PC-9 (cell line): ENCODE results near the gene LOXL1. TPM values are rescaled to one million over a fixed set of nuclear protein-coding genes. Genes with fewer than 3 reads are reported as not detected.

Experiments used
- BruUV-seq: library from RNA; stranded (reverse); fragments of 400-500 nt; replicated peaks from 2 replicates; lab custom pipeline; 2021; lab: Mats Ljungman, UMichigan
- CTCF ChIA-PET: fragments of 300-600 bp; sonication (Branson Sonifier 250); formaldehyde crosslinking; loops from one replicate; lab custom pipeline; 2022; ENCODE audit warnings: antibody characterized with exemption; lab: Charles Lee
- POLR2A ChIA-PET: fragments of 300-600 bp; sonication (Branson Sonifier 250); formaldehyde crosslinking; loops from one replicate; lab custom pipeline; 2022; ENCODE audit warnings: antibody characterized with exemption; ENCODE audit not compliant: unreplicated experiment; lab: Charles Lee
- DNase-seq, 2 experiments: peaks; one replicate each; pipeline versions ENCODE4 v3.0.0 to v3.0.0-alpha.2; 2015 to 2022; ENCODE audit warnings: mixed read lengths in 1 of 2
- H2AFZ ChIP-seq: fragments of 200-600 bp; sonication (generic); 2 replicates; pipeline ENCODE4 v1.8.1; 2017; ENCODE audit warnings: antibody characterized with exemption
- H3F3A ChIP-seq: fragments of 200-600 bp; sonication (generic); 2 replicates; pipeline ENCODE4 v1.8.1; 2017; ENCODE audit warnings: antibody characterized with exemption, mild to moderate bottlenecking, low read depth; ENCODE audit not compliant: insufficient read depth
- H3K27ac ChIP-seq: fragments of 200-600 bp; sonication (generic); 2 replicates; pipeline ENCODE4 v1.6.1; 2016; ENCODE audit warnings: mixed run types
- H3K27me3 ChIP-seq: fragments of 200-600 bp; sonication (generic); 2 replicates; pipeline ENCODE4 v1.6.1; 2016; ENCODE audit warnings: low read depth, mixed run types; ENCODE audit not compliant: insufficient read depth
- H3K36me3 ChIP-seq: fragments of 200-600 bp; sonication (generic); 2 replicates; pipeline ENCODE4 v1.6.1; 2016; ENCODE audit warnings: low read depth, mixed run types
- H3K4me1 ChIP-seq: fragments of 200-600 bp; sonication (generic); replicated peaks from 2 replicates; pipeline ENCODE4 v1.6.1; 2016; ENCODE audit warnings: mixed run types; ENCODE audit not compliant: insufficient read depth
- H3K4me2 ChIP-seq: fragments of 200-600 bp; sonication (generic); 2 replicates; pipeline ENCODE4 v1.6.1; 2017; ENCODE audit warnings: mixed run types
- H3K4me3 ChIP-seq: fragments of 200-600 bp; sonication (generic); 2 replicates; pipeline ENCODE4 v1.6.1; 2016; ENCODE audit warnings: mixed run types
- H3K79me2 ChIP-seq: fragments of 200-600 bp; sonication (generic); 2 replicates; pipeline ENCODE4 v1.6.1; 2017; ENCODE audit warnings: low read depth, mixed run types
- H3K9me2 ChIP-seq: fragments of 200-600 bp; sonication (generic); 2 replicates; pipeline ENCODE4 v1.8.1; 2017; ENCODE audit warnings: mild to moderate bottlenecking; ENCODE audit not compliant: insufficient read depth
- H3K9me3 ChIP-seq: fragments of 200-600 bp; sonication (generic); 2 replicates; pipeline ENCODE4 v1.8.1; 2016; ENCODE audit warnings: low read depth; ENCODE audit not compliant: insufficient read depth
- H4K20me1 ChIP-seq: fragments of 200-600 bp; sonication (generic); 2 replicates; pipeline ENCODE4 v1.8.1; 2017; ENCODE audit not compliant: insufficient read depth
- CTCF ChIP-seq: fragments of 200-600 bp; sonication (generic); conservative IDR thresholded peaks from 2 replicates; pipeline ENCODE4 v1.6.1; 2017; ENCODE audit warnings: mixed run types, antibody characterized with exemption, mild to moderate bottlenecking, moderate library complexity
- EZH2 ChIP-seq: fragments of 200-600 bp; sonication (generic); IDR thresholded peaks from 2 replicates; pipeline ENCODE4 v1.8.0; 2017; ENCODE audit warnings: antibody characterized with exemption, low read depth
- intact Hi-C: fragments of 100-400 bp; cut with micrococcal nuclease; formaldehyde crosslinking; loops from one replicate; pipeline ENCODE4 v1.10.0; 2022; ENCODE audit not compliant: unreplicated experiment
- total RNA-seq: library from RNA; stranded (reverse); gene quantifications from 2 replicates; pipeline ENCODE4 v1.2.3, GENCODE V29; 2021

Gene LOXL1
- total RNA-seq, 1 experiment from 2014 or later: 50.7 TPM

DNA sequence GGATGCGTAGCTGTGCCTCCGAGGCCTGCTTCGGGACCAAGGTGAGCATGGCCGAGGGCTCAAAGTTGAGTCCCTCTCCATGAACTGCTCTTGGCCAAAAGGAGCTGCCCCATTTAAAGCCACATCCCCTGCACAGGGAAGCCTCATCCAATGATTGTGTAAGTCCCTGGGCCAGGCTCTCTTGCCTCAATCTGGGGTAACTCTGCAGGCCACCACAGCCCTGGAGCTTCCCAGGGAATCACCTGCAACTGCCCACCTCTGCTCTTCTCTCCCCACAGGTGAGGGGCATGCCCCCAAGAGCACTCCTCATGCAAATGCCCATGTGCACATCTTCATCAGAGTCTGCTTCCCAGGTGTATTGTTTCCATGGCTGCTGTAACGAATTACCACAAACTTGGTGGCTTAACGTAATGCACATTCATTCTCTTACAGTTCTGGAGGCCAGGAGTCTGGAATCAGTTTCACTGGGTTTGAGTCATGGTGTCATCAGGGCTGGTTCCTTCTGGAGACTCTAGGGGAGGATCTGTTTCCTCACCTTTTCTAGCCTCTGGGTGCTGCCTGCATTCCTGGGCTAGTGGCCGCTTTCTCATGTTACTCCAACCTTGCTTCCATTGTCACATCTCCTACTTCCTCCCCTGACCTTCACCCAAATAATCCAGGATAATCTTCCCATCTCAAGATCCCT lies 25.0 kb upstream of the LOXL1 start:
- H3K4me1 ChIP-seq: peaks cover 18% of the 10 kb centered on the region
- ChIA-PET POLR2A (no interaction called here), CTCF (no interaction called here)
- H3K4me3 ChIP-seq: no peak overlapping the region
- H3K9me2 ChIP-seq: no peaks in the 10 kb centered on the region
- H3K27ac ChIP-seq: no peak overlapping the region
- no peaks in the 10 kb centered on the region for H3K9me3 ChIP-seq
- no peaks in the 10 kb centered on the region for H3K27me3 ChIP-seq
- intact Hi-C loops: loop anchor here (10.0 kb wide), 1 partner anchor 186 kb away; no protein-coding TSS in a partner anchor
- no peaks in the 10 kb centered on the region for H3K79me2 ChIP-seq
- no TSS peak for BruUV-seq
- TF ChIP-seq EZH2: no peak
- no peak for TF ChIP-seq CTCF
- H2AFZ ChIP-seq: no peak overlapping the region
- no peaks in the 10 kb centered on the region for H4K20me1 ChIP-seq
- peaks cover 7% of the 10 kb centered on the region; the same call in 1 of the 2 replicates for H3F3A ChIP-seq
- H3K36me3 ChIP-seq: no peaks in the 10 kb centered on the region
- DNase-seq: no peak
- H3K4me2 ChIP-seq: no peak overlapping the region

- Histone ChIP-seq H3K79me2 (no peaks in the 10 kb centered on the region), H3K4me3 (no peak overlapping the region), H4K20me1 (no peaks in the 10 kb centered on the region), H3F3A (no peaks in the 10 kb centered on the region; the same call in 1 of the 2 replicates), H3K27ac (no peak overlapping the region), H3K4me1 (peaks cover 10% of the 10 kb centered on the region), H3K4me2 (no peak overlapping the region), H2AFZ (no peak overlapping the region), H3K9me2 (no peaks in the 10 kb centered on the region), H3K9me3 (no peaks in the 10 kb centered on the region), H3K36me3 (no peaks in the 10 kb centered on the region), H3K27me3 (no peaks in the 10 kb centered on the region)
- DNase-seq: no peak
- POLR2A ChIA-PET: no interaction called here
- TF ChIP-seq CTCF (no peak), EZH2 (no peak)
- CTCF ChIA-PET: interaction anchor here (0.6 kb wide), 1 partner anchor 11 kb away, joined by 3 read pairs; no protein-coding TSS in a partner anchor
- intact Hi-C loops: loop anchor here (10.0 kb wide), 1 partner anchor 188 kb away; no protein-coding TSS in a partner anchor
- BruUV-seq: no TSS peak
Observed at GRCh38 chr15:73902121-73903020, 23.9 kb upstream of the LOXL1 start.

DNA sequence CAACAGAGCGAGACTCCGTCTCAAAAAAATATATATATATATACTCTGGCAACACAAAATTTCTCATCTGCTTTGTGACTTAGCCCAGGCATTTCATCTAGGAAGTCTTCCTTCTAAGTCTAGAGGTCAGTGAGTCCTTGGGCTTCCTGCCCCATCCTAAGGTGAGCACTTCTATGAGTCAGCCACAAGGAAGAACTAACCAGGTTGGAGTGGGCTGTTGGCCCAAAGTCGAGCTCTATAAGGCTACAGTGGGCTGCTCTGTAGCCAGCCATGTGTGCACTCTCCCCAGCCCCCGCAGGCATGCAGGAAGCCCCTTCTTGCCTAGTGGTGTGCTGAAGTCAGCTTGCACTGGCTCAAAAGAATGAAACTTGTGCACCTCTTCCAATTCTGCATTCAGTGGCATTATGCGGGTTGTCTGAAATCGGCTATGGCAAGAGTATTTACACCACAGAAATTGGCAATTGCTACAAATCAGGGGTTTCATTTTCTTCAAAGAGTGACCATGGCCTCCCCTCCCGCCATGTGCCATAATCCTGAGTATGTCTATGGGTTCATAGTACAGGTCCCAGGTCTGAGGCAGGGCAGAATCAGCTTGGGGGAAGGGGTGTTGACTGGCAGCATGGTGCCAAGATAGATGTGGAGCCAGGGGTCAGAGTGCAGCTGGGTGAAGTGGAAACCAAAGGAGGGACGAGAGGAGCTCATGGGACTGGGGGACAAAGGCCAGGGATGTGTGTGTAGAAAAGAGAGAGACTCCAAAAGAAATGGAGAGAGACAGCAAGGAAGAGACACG lies 22.0 kb upstream of the LOXL1 start:
- no TSS peak for BruUV-seq
- Histone ChIP-seq H3K4me1 (no peaks in the 10 kb centered on the region), H3K4me3 (no peak overlapping the region), H3K36me3 (no peaks in the 10 kb centered on the region), H3K27ac (no peak overlapping the region), H3F3A (no peaks in the 10 kb centered on the region), H3K9me2 (no peaks in the 10 kb centered on the region), H3K4me2 (no peak overlapping the region), H4K20me1 (no peaks in the 10 kb centered on the region), H2AFZ (no peak overlapping the region), H3K27me3 (no peaks in the 10 kb centered on the region), H3K9me3 (no peaks in the 10 kb centered on the region), H3K79me2 (no peaks in the 10 kb centered on the region)
- intact Hi-C loops: loop anchor here (10.0 kb wide), 1 partner anchor 189 kb away; no protein-coding TSS in a partner anchor
- DNase-seq: no peak
- ChIA-PET POLR2A (no interaction called here), CTCF (no interaction called here)
- TF ChIP-seq CTCF (no peak), EZH2 (no peak)
